GM23338 (cell line): ENCODE data around the gene NDUFS4. TPM values are rescaled to one million over a fixed set of nuclear protein-coding genes. Genes with fewer than 3 reads are reported as not detected.

Experiments
- ATAC-seq: fragments of 200-7000 bp; cut with Tn5 transposase; 3 replicates; pipeline ENCODE4 v1.9.1; 2020
- DNase-seq: peaks from one replicate; pipeline ENCODE4 v3.0.0-alpha.2; 2015; ENCODE audit warnings: low spot score
- H2AFZ ChIP-seq: fragments of 200-600 bp; sonication (generic); 2 replicates; pipeline ENCODE4 v1.8.0; 2016; ENCODE audit warnings: antibody characterized with exemption, mild to moderate bottlenecking, moderate library complexity
- H3F3A ChIP-seq: fragments of 200-600 bp; sonication (generic); replicated peaks from 2 replicates; pipeline ENCODE4 v1.8.0; 2017; ENCODE audit warnings: antibody characterized with exemption, mixed run types, low read depth
- H3K27ac ChIP-seq: fragments of 200-600 bp; sonication (generic); 2 replicates; pipeline ENCODE4 v1.6.1; 2016; ENCODE audit warnings: low read depth
- H3K27me3 ChIP-seq: fragments of 200-600 bp; sonication (generic); 2 replicates; pipeline ENCODE4 v1.8.0; 2016; ENCODE audit warnings: mild to moderate bottlenecking, mixed run types, moderate library complexity; ENCODE audit not compliant: insufficient read depth
- H3K36me3 ChIP-seq: fragments of 200-600 bp; sonication (generic); 2 replicates; pipeline ENCODE4 v1.8.0; 2016; ENCODE audit warnings: mild to moderate bottlenecking; ENCODE audit not compliant: insufficient read depth
- H3K4me1 ChIP-seq: fragments of 200-600 bp; sonication (generic); 2 replicates; pipeline ENCODE4 v1.8.0; 2016; ENCODE audit warnings: mild to moderate bottlenecking, moderate library complexity; ENCODE audit not compliant: insufficient read depth
- H3K4me2 ChIP-seq: fragments of 200-600 bp; sonication (generic); 2 replicates; pipeline ENCODE4 v1.7.1; 2017; ENCODE audit warnings: mixed run types
- H3K4me3 ChIP-seq: fragments of 200-600 bp; sonication (generic); 2 replicates; pipeline ENCODE4 v1.6.1; 2016; ENCODE audit warnings: mixed run types
- H3K79me2 ChIP-seq: fragments of 200-600 bp; sonication (generic); replicated peaks from 2 replicates; pipeline ENCODE4 v1.8.0; 2017; ENCODE audit warnings: mild to moderate bottlenecking; ENCODE audit not compliant: insufficient read depth
- H3K9me2 ChIP-seq: fragments of 200-600 bp; sonication (generic); 2 replicates; pipeline ENCODE4 v1.8.0; 2017; ENCODE audit not compliant: insufficient read depth
- H4K20me1 ChIP-seq: fragments of 200-600 bp; sonication (generic); replicated peaks from 2 replicates; pipeline ENCODE4 v1.8.0; 2017; ENCODE audit warnings: mild to moderate bottlenecking; ENCODE audit not compliant: insufficient read depth
- H3K27ac Mint-ChIP-seq: 2 replicates; pipeline ENCODE4 v1.8.0; 2020; ENCODE audit warnings: inconsistent platforms, mild to moderate bottlenecking, moderate library complexity, mixed read lengths
- H3K27me3 Mint-ChIP-seq: 3 replicates; pipeline ENCODE4 v1.8.0; 2022; ENCODE audit warnings: low read depth, mild to moderate bottlenecking, moderate library complexity, mixed read lengths, inconsistent platforms; ENCODE audit not compliant: insufficient read depth, poor library complexity
- H3K36me3 Mint-ChIP-seq: 3 replicates; pipeline ENCODE4 v1.8.0; 2021; ENCODE audit warnings: low read depth, mild to moderate bottlenecking, inconsistent platforms, moderate library complexity, mixed read lengths
- H3K4me1 Mint-ChIP-seq: 3 replicates; pipeline ENCODE4 v1.8.0; 2020; ENCODE audit warnings: mild to moderate bottlenecking, inconsistent platforms, mixed read lengths
- H3K4me3 Mint-ChIP-seq: 3 replicates; pipeline ENCODE4 v1.8.0; 2021; ENCODE audit warnings: moderate library complexity, mild to moderate bottlenecking, inconsistent platforms, mixed read lengths
- H3K9me3 Mint-ChIP-seq: 3 replicates; pipeline ENCODE4 v1.8.0; 2020; ENCODE audit warnings: moderate library complexity, mild to moderate bottlenecking, inconsistent platforms, mixed read lengths
- CREB1 ChIP-seq: fragments of 250-450 bp; sonication (Bioruptor Pico); IDR thresholded peaks from 2 replicates; pipeline ENCODE4 v1.5.0; 2020; ENCODE audit warnings: low read depth, mild to moderate bottlenecking, moderate library complexity
- EZH2 ChIP-seq: fragments of 200-600 bp; sonication (generic); IDR thresholded peaks from one replicate; pipeline ENCODE4 v1.8.0; 2017; ENCODE audit warnings: antibody characterized with exemption, mild to moderate bottlenecking, low read depth; ENCODE audit not compliant: unreplicated experiment
- EZH2phosphoT487 ChIP-seq: fragments of 200-600 bp; sonication (generic); IDR thresholded peaks from one replicate; pipeline ENCODE4 v1.8.1; 2018; ENCODE audit warnings: antibody characterized with exemption; ENCODE audit not compliant: unreplicated experiment
- POLR2AphosphoS5 ChIP-seq: IDR thresholded peaks from 2 replicates; pipeline ENCODE4 v1.6.1; 2016; ENCODE audit warnings: antibody characterized with exemption, low read depth
- STAT1 ChIP-seq: IDR thresholded peaks from one replicate; pipeline ENCODE4 v1.6.1; 2016; ENCODE audit warnings: antibody characterized with exemption; ENCODE audit not compliant: unreplicated experiment
- ZNF114 ChIP-seq: fragments of 250-450 bp; sonication (Bioruptor Pico); IDR thresholded peaks from 2 replicates; pipeline ENCODE4 v1.5.0; 2020; ENCODE audit warnings: mild to moderate bottlenecking, moderate library complexity
- ZNF331 ChIP-seq: fragments of 250-450 bp; sonication (Bioruptor Pico); IDR thresholded peaks from 2 replicates; pipeline ENCODE4 v1.5.0; 2020; ENCODE audit warnings: low read depth, mild to moderate bottlenecking, moderate library complexity
- polyA plus RNA-seq: library from polyadenylated mRNA; unstranded; fragments of >200 nt; fragmentation: Nextera tagmentation; extraction: Ambion mirVana; gene quantifications from 2 replicates; pipeline ENCODE4 v1.2.1, GENCODE V29; 2016
- total RNA-seq: library from RNA; depleted of rRNA; stranded (reverse); fragments of >200 nt; shearing (Covaris generic); gene quantifications from 2 replicates; pipeline ENCODE4 v1.2.3, GENCODE V29; 2014
- TF ChIP-seq, protein P1 (sequence below): fragments of 250-450 bp; sonication (Bioruptor Pico); IDR thresholded peaks from 2 replicates; pipeline ENCODE4 v1.5.0; 2020; ENCODE audit warnings: mild to moderate bottlenecking, moderate library complexity
- TF ChIP-seq, protein P2 (sequence below), 2 experiments: fragments of 200-600 bp in 1 of 2; sonication (generic) in 1 of 2; conservative IDR thresholded peaks; 2 replicates each; pipeline versions ENCODE4 v1.5.1 to v1.6.1; 2016 to 2017; ENCODE audit warnings: antibody characterized with exemption in 2 of 2, low read depth in 2 of 2, mild to moderate bottlenecking in 2 of 2, moderate library complexity in 1 of 2

The NDUFS4 gene
- total and polyA plus RNA-seq, 2 experiments from 2014 or later = 65.6 to 151 TPM

DNA sequence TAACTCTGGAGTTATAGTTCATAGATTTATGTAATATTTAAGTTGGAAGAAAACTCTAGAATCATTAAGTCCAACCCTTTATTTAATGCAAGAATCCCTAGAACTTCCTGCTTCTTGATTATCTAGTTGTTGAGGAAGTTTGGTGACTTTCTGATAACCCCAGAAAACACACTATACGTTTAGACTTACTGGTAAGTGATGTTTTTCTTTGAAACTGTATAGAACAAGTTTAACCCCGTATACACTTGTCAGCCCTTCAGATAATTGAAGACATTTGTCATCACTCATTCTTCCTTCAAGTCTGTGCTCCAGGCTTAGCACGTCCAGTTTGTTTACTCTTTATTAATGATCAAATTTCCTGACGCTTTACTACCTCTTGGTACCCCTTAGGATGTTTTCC lies 9.0 kb downstream of the NDUFS4 start (continued):
- TF ChIP-seq, protein P1, sequence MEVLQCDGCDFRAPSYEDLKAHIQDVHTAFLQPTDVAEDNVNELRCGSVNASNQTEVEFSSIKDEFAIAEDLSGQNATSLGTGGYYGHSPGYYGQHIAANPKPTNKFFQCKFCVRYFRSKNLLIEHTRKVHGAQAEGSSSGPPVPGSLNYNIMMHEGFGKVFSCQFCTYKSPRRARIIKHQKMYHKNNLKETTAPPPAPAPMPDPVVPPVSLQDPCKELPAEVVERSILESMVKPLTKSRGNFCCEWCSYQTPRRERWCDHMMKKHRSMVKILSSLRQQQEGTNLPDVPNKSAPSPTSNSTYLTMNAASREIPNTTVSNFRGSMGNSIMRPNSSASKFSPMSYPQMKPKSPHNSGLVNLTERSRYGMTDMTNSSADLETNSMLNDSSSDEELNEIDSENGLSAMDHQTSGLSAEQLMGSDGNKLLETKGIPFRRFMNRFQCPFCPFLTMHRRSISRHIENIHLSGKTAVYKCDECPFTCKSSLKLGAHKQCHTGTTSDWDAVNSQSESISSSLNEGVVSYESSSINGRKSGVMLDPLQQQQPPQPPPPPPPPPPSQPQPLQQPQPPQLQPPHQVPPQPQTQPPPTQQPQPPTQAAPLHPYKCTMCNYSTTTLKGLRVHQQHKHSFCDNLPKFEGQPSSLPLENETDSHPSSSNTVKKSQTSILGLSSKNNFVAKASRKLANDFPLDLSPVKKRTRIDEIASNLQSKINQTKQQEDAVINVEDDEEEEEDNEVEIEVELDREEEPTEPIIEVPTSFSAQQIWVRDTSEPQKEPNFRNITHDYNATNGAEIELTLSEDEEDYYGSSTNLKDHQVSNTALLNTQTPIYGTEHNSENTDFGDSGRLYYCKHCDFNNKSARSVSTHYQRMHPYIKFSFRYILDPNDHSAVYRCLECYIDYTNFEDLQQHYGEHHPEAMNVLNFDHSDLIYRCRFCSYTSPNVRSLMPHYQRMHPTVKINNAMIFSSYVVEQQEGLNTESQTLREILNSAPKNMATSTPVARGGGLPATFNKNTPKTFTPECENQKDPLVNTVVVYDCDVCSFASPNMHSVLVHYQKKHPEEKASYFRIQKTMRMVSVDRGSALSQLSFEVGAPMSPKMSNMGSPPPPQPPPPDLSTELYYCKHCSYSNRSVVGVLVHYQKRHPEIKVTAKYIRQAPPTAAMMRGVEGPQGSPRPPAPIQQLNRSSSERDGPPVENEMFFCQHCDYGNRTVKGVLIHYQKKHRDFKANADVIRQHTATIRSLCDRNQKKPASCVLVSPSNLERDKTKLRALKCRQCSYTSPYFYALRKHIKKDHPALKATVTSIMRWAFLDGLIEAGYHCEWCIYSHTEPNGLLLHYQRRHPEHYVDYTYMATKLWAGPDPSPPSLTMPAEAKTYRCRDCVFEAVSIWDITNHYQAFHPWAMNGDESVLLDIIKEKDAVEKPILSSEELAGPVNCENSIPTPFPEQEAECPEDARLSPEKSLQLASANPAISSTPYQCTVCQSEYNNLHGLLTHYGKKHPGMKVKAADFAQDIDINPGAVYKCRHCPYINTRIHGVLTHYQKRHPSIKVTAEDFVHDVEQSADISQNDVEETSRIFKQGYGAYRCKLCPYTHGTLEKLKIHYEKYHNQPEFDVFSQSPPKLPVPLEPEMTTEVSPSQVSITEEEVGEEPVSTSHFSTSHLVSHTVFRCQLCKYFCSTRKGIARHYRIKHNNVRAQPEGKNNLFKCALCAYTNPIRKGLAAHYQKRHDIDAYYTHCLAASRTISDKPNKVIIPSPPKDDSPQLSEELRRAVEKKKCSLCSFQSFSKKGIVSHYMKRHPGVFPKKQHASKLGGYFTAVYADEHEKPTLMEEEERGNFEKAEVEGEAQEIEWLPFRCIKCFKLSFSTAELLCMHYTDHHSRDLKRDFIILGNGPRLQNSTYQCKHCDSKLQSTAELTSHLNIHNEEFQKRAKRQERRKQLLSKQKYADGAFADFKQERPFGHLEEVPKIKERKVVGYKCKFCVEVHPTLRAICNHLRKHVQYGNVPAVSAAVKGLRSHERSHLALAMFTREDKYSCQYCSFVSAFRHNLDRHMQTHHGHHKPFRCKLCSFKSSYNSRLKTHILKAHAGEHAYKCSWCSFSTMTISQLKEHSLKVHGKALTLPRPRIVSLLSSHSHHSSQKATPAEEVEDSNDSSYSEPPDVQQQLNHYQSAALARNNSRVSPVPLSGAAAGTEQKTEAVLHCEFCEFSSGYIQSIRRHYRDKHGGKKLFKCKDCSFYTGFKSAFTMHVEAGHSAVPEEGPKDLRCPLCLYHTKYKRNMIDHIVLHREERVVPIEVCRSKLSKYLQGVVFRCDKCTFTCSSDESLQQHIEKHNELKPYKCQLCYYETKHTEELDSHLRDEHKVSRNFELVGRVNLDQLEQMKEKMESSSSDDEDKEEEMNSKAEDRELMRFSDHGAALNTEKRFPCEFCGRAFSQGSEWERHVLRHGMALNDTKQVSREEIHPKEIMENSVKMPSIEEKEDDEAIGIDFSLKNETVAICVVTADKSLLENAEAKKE (CRISPR knock-in tag) = no peak
- TF ChIP-seq ZNF114 (CRISPR knock-in tag) (no peak), EZH2phosphoT487 (no peak)

DNA sequence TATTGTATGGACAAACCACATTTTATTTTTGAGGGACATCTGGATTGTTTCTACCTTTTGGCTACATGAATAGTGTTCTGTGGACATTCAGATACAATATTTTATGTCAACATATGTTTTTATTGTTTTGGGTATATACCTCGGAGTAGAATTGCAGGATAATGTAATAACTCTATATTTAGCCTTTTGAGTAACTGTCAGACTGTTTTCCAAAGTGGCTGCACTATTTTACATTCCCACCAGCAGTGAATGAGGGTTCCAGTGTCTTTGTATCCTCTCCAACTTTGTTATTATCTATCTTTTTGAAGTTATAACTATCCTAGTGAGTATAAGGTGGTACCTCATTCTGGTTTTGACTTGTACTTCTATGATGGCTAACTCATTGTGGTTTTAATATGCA lies 11.0 kb downstream of the NDUFS4 start:
- no peak overlapping the region for H3K4me3 ChIP-seq
- H3K9me3 Mint-ChIP-seq = peaks cover 3% of the 10 kb centered on the region; the same call in 1 of the 3 replicates
- H3K4me1 ChIP-seq = no peaks in the 10 kb centered on the region
- peaks cover 7% of the 10 kb centered on the region; the same call in 2 of the 3 replicates for H3K4me1 Mint-ChIP-seq
- TF ChIP-seq STAT1 (no peak), ZNF331 (no peak), CREB1 (CRISPR knock-in tag) (no peak), POLR2AphosphoS5 (no peak), EZH2 (no peak)
- TF ChIP-seq, protein P2, sequence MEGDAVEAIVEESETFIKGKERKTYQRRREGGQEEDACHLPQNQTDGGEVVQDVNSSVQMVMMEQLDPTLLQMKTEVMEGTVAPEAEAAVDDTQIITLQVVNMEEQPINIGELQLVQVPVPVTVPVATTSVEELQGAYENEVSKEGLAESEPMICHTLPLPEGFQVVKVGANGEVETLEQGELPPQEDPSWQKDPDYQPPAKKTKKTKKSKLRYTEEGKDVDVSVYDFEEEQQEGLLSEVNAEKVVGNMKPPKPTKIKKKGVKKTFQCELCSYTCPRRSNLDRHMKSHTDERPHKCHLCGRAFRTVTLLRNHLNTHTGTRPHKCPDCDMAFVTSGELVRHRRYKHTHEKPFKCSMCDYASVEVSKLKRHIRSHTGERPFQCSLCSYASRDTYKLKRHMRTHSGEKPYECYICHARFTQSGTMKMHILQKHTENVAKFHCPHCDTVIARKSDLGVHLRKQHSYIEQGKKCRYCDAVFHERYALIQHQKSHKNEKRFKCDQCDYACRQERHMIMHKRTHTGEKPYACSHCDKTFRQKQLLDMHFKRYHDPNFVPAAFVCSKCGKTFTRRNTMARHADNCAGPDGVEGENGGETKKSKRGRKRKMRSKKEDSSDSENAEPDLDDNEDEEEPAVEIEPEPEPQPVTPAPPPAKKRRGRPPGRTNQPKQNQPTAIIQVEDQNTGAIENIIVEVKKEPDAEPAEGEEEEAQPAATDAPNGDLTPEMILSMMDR (conservative IDR thresholded peaks at IDR 0.05; ENCODE audit: low read depth in 2 of 2) = no peak
- H3K27me3 ChIP-seq = no peaks in the 10 kb centered on the region
- no peak for DNase-seq
- no peak overlapping the region for H3K27ac ChIP-seq
- peaks cover 100% of the 10 kb centered on the region for H3K79me2 ChIP-seq
- no peak overlapping the region for H2AFZ ChIP-seq
- H3K36me3 ChIP-seq = 0 out of 2 replicates have a peak, but pooled peaks cover 3% of the 10 kb centered on the region
- 0 out of 2 replicates have a peak, but pooled peaks cover 5% of the 10 kb centered on the region for H4K20me1 ChIP-seq
- H3K9me2 ChIP-seq = no peaks in the 10 kb centered on the region
- no peak for ATAC-seq
- H3K4me2 ChIP-seq = no peak overlapping the region
- no peaks in the 10 kb centered on the region for H3F3A ChIP-seq
- H3K36me3 Mint-ChIP-seq = no peaks in the 10 kb centered on the region
- H3K27ac Mint-ChIP-seq = no peak overlapping the region
- H3K4me3 Mint-ChIP-seq = no peak overlapping the region
- H3K27me3 Mint-ChIP-seq = no peaks in the 10 kb centered on the region
